HG02981 (cell line): ENCODE data around the gene PPP1R14C.

Source experiments
- ATAC-seq: cut with Tn5 transposase; IDR thresholded peaks from one replicate; pipeline ENCODE4 v1.9.1; 2021; ENCODE audit warnings: mild to moderate bottlenecking, moderate library complexity; ENCODE audit not compliant: unreplicated experiment

Gene PPP1R14C

DNA sequence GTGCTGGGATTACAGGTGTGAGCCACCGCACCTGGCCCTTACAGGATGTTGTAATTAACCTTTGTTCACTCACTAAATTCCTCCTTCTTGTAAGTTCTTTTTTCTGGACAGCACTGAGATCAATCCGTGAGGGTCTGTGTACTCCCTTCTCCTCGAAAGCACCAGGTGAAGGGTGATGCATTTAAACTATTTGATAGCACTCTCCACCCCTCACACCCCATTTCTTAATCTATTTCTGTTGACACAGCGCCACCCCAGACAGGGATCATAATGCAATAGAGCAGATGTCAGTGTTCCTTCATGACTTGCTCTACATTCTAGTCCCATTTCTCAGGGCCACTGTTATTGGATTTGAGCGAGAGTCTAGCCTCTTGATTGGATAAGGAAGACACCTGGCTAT is 46.3 kb downstream of the PPP1R14C start:
- no peak for ATAC-seq

- ATAC-seq, result no peak
Measured at GRCh38 chr6:150191809-150192208, 49.0 kb downstream of the PPP1R14C start.

DNA sequence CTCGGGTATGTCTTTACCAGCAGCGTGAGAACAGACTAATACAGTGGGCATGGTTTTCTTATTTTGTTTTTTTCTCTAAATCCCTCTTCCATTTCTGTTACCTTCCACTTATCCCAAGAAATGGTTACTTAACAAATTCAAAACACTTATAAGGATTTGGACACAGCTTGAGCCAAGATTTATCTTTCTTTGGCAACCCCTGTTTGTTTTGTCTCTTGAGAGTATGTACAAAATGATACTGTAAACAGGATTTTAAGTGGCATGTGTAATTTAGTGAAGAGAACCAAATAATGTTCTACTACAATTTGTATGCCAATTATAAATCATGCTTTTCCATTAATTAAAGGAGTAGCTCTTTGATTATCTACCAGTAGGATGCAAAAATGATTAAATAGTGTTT is 51.4 kb downstream of the PPP1R14C start:
- ATAC-seq, result no peak

DNA sequence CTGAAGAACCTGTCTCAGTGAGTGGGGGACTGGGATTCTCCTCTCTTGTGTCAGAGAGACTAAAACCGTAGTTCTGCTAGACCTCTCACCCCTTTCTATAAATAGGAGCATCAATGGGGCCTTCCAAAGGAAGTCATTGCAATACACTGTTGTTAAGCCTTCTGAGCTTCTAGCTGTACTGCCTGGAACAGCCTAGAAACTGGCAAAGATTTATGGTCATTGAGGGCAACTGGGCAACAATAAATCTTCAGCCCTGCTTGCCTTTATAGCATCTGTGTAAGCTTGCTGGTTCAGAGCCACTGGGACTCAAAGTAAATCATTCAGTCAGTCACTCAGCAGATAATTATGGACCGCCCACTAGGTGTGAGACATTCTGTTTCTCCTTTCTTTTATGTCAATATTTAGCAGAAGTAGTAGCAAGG is 53.2 kb downstream of the PPP1R14C start:
- ATAC-seq, result no peak

DNA sequence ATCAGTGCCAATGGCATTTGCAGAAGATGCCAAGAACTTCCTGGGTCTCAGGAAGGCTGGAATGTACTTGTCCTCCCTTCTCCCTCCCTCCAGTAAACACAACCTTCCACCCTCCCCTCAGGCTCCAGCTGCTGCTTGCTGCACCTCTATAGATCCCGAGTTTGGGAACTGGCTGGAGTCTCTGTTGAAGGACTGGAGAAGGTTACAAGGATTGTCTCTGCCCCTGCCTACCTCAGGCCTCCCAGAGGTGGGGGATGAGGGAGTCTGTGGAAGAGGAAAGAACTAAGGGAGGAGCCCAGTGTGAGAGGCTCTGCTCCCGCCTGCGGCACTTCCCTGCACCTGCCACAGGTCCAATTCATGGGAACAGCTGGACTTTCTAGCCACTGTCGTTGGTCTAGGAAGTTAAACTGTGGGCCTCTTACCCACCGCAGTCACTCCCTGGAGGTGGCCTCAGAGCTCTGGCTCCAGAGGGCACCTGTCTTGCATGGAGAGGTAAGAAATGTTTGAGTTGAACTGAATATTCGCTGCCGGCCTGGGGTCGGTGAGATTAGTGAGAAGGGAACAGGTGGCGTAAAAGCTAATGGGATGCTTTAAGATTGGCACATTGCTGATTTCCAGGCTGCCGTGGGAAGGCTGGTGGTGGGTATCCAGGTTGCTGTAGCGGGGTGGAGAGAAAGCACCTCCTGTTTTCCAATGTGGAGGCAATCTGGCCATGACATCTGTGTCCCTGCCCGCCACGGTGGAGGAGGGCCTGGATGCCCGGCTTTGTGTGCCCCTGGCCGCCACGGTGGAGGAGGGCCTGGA is 54.3 kb downstream of the PPP1R14C start:
- ATAC-seq, result no peak

GRCh38 chr6:150198532-150198931 is 55.7 kb downstream of the PPP1R14C start:
- no peak for ATAC-seq

- no peak for ATAC-seq
Measured at GRCh38 chr6:150199241-150199640, 56.4 kb downstream of the PPP1R14C start.

GRCh38 chr6:150200428-150201100 is 57.7 kb downstream of the PPP1R14C start:
- ATAC-seq, result no peak

- no peak for ATAC-seq
Measured at GRCh38 chr6:150201285-150201684, 58.4 kb downstream of the PPP1R14C start.

DNA sequence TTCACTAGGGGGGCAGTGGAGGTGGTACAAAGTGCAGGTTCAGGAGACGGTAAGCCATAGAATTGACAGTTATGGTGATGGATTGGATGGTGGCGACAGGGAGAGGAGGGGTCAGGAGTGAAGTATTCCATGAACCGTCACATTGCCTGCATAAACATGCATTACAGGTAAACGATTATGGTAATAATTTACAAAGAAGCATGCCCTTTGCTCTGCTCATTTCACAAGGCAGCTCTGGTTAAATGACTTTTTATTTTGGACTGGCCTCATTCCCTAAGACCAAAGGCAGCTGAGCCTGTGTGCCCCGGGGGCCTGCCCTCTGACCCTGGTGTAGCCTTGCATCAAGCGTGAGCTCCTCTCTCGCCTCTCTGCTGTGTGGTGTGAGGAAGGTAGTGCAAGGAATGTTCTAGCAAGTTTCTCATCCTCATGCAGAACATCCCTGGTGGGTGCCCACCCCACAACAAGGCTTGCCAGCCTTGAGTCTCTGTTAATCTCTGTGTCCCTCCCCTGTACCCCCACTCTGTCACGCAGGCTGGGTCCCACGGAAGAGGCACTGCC is 59.0 kb downstream of the PPP1R14C start:
- no peak for ATAC-seq

GRCh38 chr6:150202404-150202803 is 59.6 kb downstream of the PPP1R14C start:
- no peak for ATAC-seq

DNA sequence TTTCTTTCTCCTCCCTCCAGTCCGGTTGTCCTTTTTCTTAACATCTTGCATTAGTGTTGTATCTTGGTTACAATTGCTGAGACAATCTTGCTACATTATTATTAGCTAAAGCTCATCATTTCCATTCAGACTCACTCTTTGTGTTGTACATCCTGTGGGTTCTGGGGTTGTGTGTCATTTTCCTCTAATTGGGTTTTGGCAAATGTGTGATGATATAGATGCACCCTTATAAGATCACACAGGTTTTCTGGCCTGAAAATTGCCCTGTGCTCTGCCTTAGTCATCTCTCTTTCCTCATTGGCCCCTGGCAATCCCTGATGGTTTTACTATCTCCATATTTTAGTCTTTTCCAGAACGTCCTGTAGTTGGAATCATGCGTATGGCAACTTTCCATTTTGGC is 60.1 kb downstream of the PPP1R14C start:
- ATAC-seq, result no peak

DNA sequence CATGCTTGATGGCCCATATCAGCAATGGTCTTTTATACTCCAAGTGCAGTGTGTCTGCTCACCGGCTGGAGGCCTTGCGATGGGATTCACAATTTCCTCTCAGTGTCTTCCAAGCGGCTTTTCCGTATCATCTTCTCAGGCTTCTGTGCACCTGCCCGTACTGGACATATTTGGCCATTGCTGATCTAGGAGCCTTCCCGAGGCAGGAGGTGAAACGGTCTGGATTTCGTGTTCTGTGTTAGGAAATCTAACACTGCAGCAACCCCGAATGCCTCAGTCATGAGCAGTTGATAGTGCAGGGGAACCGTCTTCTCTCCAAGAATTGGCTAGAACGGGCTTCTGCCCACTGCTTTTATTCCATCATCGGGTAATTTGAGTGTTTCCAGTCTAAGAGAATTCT is 60.5 kb downstream of the PPP1R14C start:
- ATAC-seq, result no peak

DNA sequence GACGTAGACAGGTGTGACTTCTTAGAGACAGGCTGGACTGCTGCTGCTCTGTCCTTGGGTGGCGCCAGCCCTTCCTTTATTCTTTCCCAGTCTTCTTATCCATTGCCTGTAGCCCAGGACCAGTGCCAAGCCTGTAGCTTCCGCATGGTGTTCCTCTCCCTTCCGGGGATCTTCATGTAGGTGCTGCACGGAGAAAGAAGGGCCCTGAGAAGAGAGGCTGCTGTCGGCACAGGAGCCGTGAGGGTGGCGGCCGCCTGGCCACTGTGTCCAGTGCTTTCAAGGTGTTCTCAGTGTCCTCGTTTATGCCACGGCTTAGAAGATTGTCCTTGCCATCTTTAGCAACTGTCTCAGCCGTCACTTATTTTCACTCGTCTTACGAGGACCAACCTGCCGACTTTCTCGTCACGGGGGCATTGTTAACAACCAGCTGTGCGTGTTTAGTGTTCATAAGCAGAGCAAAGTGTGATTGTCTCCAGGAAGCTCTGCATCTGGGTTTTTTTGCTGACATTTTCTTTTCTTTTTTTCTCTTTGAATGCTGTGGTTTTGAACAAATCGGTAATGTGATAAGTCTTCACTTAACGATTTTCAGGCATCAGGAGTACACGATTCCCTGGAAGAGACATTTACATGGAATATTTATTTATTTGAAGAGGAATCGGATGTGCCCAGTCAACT is 61.2 kb downstream of the PPP1R14C start:
- ATAC-seq, result no peak

- no peak for ATAC-seq
Measured at GRCh38 chr6:150204705-150205472, 62.0 kb downstream of the PPP1R14C start.

DNA sequence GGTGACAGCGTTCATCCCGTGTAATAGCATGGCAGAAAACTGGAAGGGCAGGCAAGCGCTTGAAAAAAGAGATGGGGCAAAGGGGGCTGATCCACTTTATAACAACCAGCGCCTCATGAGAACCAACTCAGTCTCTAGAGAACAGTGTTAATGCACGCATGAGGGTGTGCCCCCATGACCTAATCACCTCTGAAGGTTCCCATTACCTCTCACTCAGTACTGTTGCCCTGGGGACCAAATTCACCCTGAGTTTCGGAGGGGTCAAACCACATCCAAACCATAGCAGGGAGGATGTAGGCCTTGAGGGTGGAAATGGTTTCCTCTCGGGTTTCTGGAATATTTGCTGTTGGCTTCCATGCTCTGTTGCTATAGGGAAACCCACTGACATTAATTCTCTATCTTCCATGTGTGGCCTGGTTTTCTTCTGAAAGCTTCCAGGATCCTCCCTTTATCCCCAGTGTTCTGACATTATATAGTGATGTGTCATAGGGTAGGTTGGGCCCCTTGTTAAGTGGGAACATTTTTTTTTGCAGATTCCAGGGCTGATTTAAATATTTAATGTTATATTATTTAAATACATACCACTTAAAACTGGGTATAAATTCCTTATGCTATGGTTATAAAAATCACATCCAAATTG is 65.2 kb downstream of the PPP1R14C start:
- no peak for ATAC-seq

DNA sequence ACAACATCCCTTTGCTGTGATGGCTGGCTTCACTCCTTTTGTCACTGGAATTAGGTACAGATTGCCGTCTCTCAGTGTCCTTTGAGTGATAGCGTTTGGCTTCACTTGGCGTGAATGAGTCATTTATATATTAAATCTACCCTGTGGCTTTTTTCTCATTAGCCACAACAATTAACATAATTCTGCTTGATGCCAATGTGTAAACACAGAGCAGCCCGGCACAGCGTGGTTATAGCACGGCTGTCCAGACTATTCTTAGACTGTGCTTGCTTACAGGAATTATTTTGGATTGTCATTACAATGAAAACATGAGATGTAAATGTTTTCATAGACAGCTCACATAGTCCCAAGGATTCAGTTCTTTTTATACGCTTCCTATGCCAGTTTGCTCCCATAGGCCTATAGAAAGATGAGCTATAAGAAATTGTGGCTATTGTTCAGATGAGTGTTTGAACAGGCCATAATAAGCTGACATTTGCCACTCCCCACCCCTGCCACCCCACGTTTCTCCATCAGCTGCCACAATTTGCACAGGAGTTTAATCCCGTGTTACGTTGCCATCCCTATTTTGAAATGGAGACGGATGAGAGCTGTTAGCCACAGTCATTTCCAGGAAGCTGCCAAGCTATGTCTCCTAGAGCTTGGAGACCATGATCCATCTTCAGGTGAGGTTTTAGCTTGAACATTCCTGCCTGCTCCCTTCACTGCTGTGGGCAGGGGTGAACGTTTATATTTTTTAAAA is 65.9 kb downstream of the PPP1R14C start:
- ATAC-seq, result no peak

DNA sequence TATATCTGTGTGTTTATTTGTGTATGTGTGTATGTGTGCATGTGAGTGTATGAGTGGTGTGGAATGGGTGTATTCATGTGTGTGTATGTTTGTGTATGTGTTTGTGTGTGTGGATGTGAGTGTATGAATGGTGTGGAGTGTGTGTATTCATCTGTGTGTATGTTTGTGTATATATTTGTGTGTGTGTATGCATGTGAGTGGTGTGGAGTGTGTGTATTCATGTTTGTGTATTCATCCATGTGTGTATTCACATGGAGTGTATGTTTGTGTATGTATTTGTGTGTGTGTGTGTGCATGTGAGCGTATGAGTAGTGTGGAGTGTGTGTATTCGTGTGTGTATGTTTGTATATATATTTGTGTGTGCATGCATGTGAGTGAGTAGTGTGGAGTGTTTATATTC is 66.6 kb downstream of the PPP1R14C start:
- ATAC-seq, result no peak

GRCh38 chr6:150211700-150212511 is 69.1 kb downstream of the PPP1R14C start:
- ATAC-seq, result no peak
